ENCODE data around the gene TMEM60. TPM values are rescaled to one million over a fixed set of nuclear protein-coding genes. Genes with fewer than 3 reads are reported as not detected.
"Not testable (repeated sequence)": the region's sequence is repeated elsewhere in the genome, so short reads cannot be mapped to it uniquely, and the experiment has no call there.

The TMEM60 gene
- polyA plus RNA-seq, 3 donors, result 13.4 to 25.6 (median 17.4) TPM

GRCh38 chr7:77786018-77786417 is 12.2 kb downstream of the TMEM60 start:
- H3K27ac ChIP-seq (ENCODE audit: low read depth, low read length), result no peak overlapping the region
- WGBS, 3 donors, result 95 to 97% (median 96%) methylated on average over 3 of the region's 3 CpGs

- not testable (repeated sequence) for H3K27ac ChIP-seq (ENCODE audit: low read depth, low read length)
- 92 to 96% (median 93%) methylated on average over 10 of the region's 10 CpGs for WGBS, 3 donors
These were observed 13.8 kb downstream of the TMEM60 start for GRCh38 chr7:77784426-77784825.

GRCh38 chr7:77783545-77783944 is 14.7 kb downstream of the TMEM60 start:
- 83 to 96% (median 93%) methylated on average over 3 of the region's 3 CpGs for WGBS, 3 donors
- no peak overlapping the region for H3K27ac ChIP-seq (ENCODE audit: low read depth, low read length)

- 44 to 100% (median 99%) methylated on average over 1 of the region's 1 CpG for WGBS, 3 donors
- H3K27ac ChIP-seq (ENCODE audit: low read depth, low read length), result no peak overlapping the region
These were observed 15.1 kb downstream of the TMEM60 start for GRCh38 chr7:77783111-77783510.

GRCh38 chr7:77782383-77782782 is 15.9 kb downstream of the TMEM60 start:
- 83 to 98% (median 97%) methylated on average over 4 of the region's 4 CpGs for WGBS, 3 donors
- no peak overlapping the region for H3K27ac ChIP-seq (ENCODE audit: low read depth, low read length)

- no peak overlapping the region for H3K27ac ChIP-seq (ENCODE audit: low read depth, low read length)
- whole genome bisulfite sequencing, 3 donors, result 95 to 98% (median 97%) methylated on average over 2 of the region's 2 CpGs
These were observed 19.7 kb downstream of the TMEM60 start for GRCh38 chr7:77778535-77778934.

GRCh38 chr7:77771901-77772300 is 26.3 kb downstream of the TMEM60 start:
- no peak overlapping the region for H3K27ac ChIP-seq (ENCODE audit: low read depth, low read length)

- H3K27ac ChIP-seq (ENCODE audit: low read depth, low read length), result no peak overlapping the region
- WGBS, 3 donors, result 86 to 91% (median 90%) methylated on average over 8 of the region's 8 CpGs
These were observed 27.9 kb downstream of the TMEM60 start for GRCh38 chr7:77770316-77770715.

- 92 to 95% (median 94%) methylated on average over 5 to 6 of the region's 6 CpGs for WGBS, 3 donors
These were observed 31.2 kb downstream of the TMEM60 start for GRCh38 chr7:77766801-77767605.

GRCh38 chr7:77765906-77766800 is 32.1 kb downstream of the TMEM60 start:
- 87 to 91% (median 88%) methylated on average over 4 of the region's 4 CpGs for WGBS, 3 donors
- H3K27ac ChIP-seq (ENCODE audit: low read depth, low read length), result no peak overlapping the region

More at GRCh38 chr7:77766801-77767605, 31.2 kb downstream of the TMEM60 start:
- no peak overlapping the region for H3K27ac ChIP-seq (ENCODE audit: low read depth, low read length)

GRCh38 chr7:77765481-77765880 is 32.8 kb downstream of the TMEM60 start:
- H3K27ac ChIP-seq (ENCODE audit: low read depth, low read length), result no peak overlapping the region
- WGBS, 3 donors, result 66 to 76% (median 71%) methylated on average over 3 of the region's 3 CpGs

- no peak overlapping the region for H3K27ac ChIP-seq (ENCODE audit: low read depth, low read length)
These were observed 37.3 kb downstream of the TMEM60 start for GRCh38 chr7:77760809-77761453.

GRCh38 chr7:77759294-77759889 is 38.8 kb downstream of the TMEM60 start:
- H3K27ac ChIP-seq (ENCODE audit: low read depth, low read length), result no peak overlapping the region
- 3 to 4% (median 3%) methylated on average over 3 of the region's 3 CpGs for whole genome bisulfite sequencing, 3 donors

More at GRCh38 chr7:77760809-77761453, 37.3 kb downstream of the TMEM60 start:
- WGBS, 3 donors, result 38 to 90% (median 85%) methylated on average over 10 of the region's 10 CpGs

GRCh38 chr7:77757589-77757988 is 40.6 kb downstream of the TMEM60 start:
- H3K27ac ChIP-seq (ENCODE audit: low read depth, low read length), result no peak overlapping the region
- WGBS, 3 donors, result 4 to 17% (median 13%) methylated on average over 1 of the region's 1 CpG

GRCh38 chr7:77753173-77753572 is 45.1 kb downstream of the TMEM60 start:
- no peak overlapping the region for H3K27ac ChIP-seq (ENCODE audit: low read depth, low read length)
- 44 to 58% (median 57%) methylated on average over 1 of the region's 1 CpG for WGBS, 3 donors

GRCh38 chr7:77752016-77752415 is 46.2 kb downstream of the TMEM60 start:
- no peak overlapping the region for H3K27ac ChIP-seq (ENCODE audit: low read depth, low read length)
- WGBS, 3 donors, result 40 to 48% (median 47%) methylated on average over 2 of the region's 2 CpGs

- H3K27ac ChIP-seq (ENCODE audit: low read depth, low read length), result no peak overlapping the region
These were observed 50.5 kb downstream of the TMEM60 start for GRCh38 chr7:77747718-77748117.

GRCh38 chr7:77747178-77747577 is 51.1 kb downstream of the TMEM60 start:
- H3K27ac ChIP-seq (ENCODE audit: low read depth, low read length), result no peak overlapping the region
- 52 to 89% (median 89%) methylated on average over 2 of the region's 2 CpGs for WGBS, 3 donors

More at GRCh38 chr7:77747718-77748117, 50.5 kb downstream of the TMEM60 start:
- 62 to 88% (median 64%) methylated on average over 1 of the region's 1 CpG for WGBS, 3 donors
